Measurements from ENCODE around the gene KRTAP23-1.

The KRTAP23-1 gene, protein sequence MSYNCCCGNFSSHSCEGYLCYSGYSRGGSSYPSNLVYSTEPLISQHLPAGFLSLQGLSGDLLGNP

DNA sequence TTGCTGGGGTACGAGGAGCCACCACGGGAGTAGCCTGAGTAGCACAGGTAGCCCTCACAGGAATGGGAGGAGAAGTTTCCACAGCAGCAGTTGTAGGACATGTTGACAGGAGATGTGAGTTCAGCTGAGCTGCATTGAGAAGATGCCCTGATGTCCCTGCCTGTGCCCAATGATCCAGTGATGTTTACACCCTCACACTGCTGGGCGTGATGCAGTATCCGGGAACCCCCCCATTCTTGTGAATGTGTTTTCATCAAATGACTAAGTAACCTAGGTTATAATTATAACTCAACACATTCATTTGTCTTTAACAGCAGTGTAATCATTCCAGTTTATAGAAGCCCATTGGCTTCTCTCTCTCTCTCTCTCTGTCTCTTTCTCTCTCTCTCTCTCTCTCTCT lies at the start of gene KRTAP23-1:
TSS of gene KRTAP23-1 (minus strand) at position 101 of the 400 bp plus-strand sequence. CDS start at position 101, 0 bp downstream.
- DNase-seq (ENCODE audit: low read depth, low spot score): no peak

DNA sequence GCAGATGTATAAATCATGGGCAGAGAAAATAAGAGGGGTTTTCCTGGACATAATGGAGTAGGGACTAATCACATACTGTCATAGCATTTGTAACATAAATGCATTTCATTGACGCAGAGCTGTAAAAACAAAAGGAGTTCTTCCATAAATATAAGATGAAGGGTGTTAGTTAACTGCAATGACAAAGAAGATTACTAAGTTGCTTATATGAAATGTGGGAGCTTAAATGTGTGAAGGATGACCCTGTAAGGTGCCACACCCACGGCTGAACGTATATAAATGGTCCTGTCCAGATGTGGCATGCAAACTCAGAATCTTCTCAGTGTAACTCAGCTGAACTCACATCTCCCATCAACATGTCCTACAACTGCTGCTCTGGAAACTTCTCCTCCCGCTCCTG lies 47.3 kb upstream of the KRTAP23-1 start, which contains the start of gene KRTAP13-1:
TSS of gene KRTAP13-1 (plus strand) at position 301 of the 400 bp plus-strand sequence. CDS start at position 357, 56 bp downstream.
- no peak for DNase-seq (ENCODE audit: low read depth, low spot score)

DNA sequence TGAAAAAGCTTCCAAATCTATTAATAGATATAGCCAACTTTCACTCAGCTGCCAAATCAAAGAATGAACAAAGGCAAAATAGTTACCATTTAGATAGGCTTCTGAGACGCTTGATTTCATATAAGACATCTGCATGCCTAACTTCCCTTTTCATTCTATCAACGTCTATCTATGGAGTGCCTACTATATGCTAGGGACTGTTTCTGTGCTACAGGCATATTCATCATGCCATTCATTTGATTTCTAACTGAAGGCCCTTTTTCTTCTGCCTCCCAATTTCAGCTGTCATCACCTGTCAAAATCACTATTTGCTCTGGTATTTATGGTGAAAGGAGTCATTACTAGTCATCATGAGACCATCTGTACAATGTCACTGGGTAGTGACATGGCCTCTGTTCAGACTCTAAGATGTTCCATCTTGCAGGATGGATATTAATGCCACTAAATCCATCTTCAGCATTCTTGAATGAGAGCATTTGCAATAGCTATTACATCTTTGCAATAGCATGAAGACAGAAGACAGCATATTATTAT lies 43.2 kb upstream of the KRTAP23-1 start:
- no peak for DNase-seq (ENCODE audit: low read depth, low spot score)

DNA sequence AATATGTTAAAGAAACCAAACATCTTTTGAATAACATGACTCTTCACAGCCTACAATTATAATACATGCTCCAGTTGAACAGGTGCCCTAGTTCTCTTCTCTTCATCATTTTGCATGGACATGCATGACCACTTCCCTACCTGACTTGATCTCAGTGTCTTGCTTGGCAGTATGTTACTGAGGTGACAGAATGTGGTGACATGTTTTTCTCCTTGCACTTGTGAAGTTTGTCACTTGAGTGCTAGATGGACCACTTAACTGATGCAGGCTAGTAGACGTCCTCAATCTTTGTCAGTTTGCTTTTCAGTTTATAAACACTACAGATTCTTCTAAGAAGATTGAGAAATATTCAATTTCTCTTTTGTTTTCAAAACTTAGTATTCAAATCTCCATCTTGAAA lies 33.8 kb upstream of the KRTAP23-1 start:
- no peak for DNase-seq (ENCODE audit: low read depth, low spot score)

DNA sequence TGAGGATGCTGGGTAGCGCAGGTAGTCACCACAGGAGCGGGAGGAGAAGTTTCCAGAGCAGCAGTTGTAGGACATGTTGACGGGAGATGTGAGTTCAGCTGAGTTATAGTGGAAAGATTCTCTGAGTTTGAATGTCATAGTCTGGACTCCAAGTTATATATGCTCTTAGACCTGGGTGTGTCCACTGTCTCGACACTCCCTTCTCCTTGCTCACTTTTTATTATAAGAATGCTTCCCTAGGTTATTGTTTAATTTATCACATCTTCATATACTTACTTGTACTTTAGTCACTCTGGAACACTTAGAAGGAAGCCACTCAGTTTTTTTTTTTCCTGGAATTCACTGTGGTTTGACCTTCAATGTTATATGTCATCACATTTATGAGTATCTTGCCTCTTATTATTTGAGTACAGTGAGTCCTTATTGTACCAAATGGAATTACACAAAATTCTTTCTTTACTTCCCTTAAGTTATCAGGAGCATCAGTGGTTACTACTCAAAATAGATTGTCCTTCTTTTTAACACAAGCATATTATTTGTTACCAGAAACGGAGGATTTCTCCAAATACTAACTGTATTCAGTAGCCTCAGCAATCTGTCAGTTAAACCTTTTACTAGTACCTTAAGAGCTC lies 23.8 kb upstream of the KRTAP23-1 start, which contains the start of gene KRTAP13-2:
TSS of gene KRTAP13-2 (minus strand) at position 133 of the 632 bp plus-strand sequence. CDS start at position 75, 58 bp downstream.
- DNase-seq (ENCODE audit: low read depth, low spot score): no peak

GRCh38 chr21:30355906-30356305 lies 7.5 kb upstream of the KRTAP23-1 start:
- DNase-seq (ENCODE audit: low read depth, low spot score): no peak

GRCh38 chr21:30354308-30355005 lies 6.1 kb upstream of the KRTAP23-1 start:
- DNase-seq (ENCODE audit: low read depth, low spot score): no peak

- no peak for DNase-seq (ENCODE audit: low read depth, low spot score)
Measured at GRCh38 chr21:30351534-30351933, 3.1 kb upstream of the KRTAP23-1 start.

DNA sequence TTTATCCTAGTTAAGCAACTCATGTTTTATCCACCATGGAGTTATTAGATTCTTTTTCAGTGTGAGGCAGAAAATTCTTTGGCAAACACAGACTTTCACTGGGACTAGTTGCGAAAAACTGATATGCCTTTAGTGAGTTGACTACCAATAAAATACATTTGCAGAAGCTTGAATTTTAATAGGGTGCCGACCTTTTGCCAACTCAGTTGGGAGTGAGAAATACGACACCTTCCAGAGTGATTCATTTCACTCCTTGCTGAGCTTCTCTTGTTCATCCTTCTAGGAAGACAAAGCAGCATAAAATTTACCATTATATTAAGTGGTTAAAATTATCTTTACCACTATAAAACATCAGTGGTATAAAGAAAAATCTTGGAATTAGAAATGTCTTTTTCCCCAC lies 1.2 kb upstream of the KRTAP23-1 start:
- no peak for DNase-seq (ENCODE audit: low read depth, low spot score)

DNA sequence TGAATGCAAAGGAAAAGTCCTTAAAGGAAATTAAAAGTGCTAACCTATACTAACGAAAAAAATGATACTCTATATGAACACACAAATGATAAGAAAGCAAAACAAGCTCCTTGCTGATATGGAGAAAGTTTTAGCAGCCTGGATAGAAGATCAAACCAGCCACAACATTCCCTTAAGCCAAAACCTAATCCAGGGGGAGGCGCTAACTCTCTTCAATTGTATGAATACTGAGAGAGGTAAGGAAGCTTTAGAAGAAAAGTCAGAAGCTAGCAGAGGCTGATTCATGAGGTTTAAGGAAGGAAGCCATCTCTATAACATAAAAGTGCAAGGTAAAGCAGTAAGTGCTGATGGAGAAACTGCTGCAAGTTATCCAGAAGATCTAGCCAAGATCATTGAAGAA lies 3.4 kb downstream of the KRTAP23-1 start:
- DNase-seq (ENCODE audit: low read depth, low spot score): no peak

- no peak for DNase-seq (ENCODE audit: low read depth, low spot score)
Measured at GRCh38 chr21:30340714-30341573, 7.5 kb downstream of the KRTAP23-1 start.

DNA sequence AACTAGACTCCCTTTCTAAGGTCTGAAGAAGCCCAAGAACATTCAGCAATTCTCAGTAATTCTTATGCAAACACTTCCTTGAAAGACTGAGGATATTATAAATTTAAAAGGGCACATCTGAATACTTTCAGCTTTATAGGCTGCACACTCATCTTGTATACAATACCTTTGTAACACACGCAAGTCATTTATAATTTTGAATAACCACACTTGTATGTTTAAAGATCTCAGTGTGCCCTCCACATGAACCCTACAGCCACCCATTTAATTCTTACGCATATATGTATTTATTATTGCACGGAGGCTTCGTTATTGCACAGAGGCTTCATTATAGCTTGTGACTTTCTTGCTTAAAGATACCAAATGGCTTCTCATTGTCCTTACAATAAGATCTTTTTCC lies 9.7 kb downstream of the KRTAP23-1 start:
- DNase-seq (ENCODE audit: low read depth, low spot score): no peak

DNA sequence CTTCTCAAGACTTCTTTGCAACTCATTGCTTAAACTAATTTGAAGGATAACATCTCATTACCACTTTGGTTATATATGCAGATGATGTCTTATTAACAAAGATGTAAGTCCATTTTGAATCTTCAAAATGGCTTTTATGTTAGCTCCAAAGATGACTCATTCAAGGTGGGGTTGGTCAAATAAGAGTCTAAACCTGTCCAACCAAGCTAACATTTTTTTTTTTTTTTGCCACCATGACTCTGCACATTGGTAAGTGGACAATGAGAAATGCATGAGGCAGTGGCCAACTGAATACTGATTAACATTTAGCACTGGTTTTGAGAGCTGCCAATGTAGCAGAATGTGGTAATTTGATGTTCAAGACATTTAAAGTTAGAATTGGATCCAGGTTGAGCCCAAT lies 10.6 kb downstream of the KRTAP23-1 start:
- DNase-seq (ENCODE audit: low read depth, low spot score): no peak

DNA sequence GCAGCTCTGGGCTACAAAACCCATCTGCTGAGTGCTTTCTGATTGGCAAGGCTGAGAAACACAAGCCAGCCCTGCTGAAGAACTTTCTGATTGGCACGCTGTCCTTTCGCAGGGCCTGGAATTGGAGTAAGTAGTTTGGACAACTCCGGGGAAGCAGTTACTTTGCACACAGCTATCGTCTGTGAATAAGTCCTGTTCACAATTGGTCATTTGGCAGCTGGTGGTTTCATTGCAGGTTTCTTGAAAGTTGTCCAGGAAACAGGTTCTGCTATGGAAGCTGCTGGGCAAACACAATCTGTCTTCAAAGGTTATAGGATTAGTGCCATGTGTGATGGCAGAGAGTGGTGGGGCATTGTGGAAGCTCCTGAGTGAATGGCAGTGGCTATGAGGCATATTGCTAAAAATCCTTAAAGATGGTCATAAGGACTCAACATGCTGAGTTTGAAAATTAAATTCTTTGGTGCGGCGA lies 11.1 kb downstream of the KRTAP23-1 start, which contains the start of gene KRTAP27-1:
TSS of gene KRTAP27-1 (minus strand) at position 419 of the 469 bp plus-strand sequence. CDS start at position 393, 26 bp downstream.
- DNase-seq (ENCODE audit: low read depth, low spot score): no peak

DNA sequence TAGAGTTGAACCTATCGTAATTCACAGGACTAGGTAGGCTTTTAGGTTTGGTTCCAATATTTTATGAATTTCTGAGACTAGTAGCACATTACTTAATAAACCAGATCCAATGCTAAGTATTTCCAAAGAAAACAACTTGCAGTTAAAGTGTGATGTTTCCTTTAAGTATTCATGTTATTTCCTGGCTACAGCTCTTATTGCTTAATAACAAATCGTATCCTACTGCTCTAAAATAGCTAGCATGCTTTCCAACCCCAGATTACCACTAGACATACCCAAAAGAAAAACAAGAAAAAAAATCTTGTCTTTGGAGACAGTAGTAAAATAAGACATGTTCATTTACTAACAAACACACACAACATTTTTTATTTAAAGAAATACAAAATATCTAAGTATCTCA lies 11.8 kb downstream of the KRTAP23-1 start:
- no peak for DNase-seq (ENCODE audit: low read depth, low spot score)

DNA sequence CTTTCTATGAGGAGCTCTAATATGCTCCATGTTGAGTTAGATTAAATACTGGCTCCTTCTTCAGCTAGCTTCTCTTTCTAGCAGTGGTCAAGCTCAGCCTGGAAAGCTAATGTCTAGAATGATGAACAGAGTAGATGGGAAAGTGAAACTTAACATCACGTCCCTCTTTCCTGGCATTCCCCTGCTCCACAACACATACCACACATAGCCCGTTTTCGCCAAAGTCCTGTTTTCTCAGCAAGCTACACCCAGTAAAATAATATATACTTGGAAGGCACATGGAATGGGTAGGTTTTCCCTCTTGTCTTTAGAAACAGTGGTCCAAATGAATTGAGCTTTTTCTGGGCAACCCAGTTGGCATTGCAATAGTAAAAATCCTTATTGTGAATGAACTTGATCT lies 14.7 kb downstream of the KRTAP23-1 start:
- DNase-seq (ENCODE audit: low read depth, low spot score): no peak

- no peak for DNase-seq (ENCODE audit: low read depth, low spot score)
Measured at GRCh38 chr21:30332681-30333080, 15.7 kb downstream of the KRTAP23-1 start.

- DNase-seq (ENCODE audit: low read depth, low spot score): no peak
Measured at GRCh38 chr21:30329203-30329875, 19.1 kb downstream of the KRTAP23-1 start.

GRCh38 chr21:30326390-30326789 lies 22.0 kb downstream of the KRTAP23-1 start:
- no peak for DNase-seq (ENCODE audit: low read depth, low spot score)

GRCh38 chr21:30320215-30320614 lies 28.2 kb downstream of the KRTAP23-1 start, which contains the start of gene KRTAP26-1:
KRTAP26-1 (minus strand) TSS chr21:30320315; CDS start chr21:30320035, 280 bp downstream.
- no peak for DNase-seq (ENCODE audit: low read depth, low spot score)

DNA sequence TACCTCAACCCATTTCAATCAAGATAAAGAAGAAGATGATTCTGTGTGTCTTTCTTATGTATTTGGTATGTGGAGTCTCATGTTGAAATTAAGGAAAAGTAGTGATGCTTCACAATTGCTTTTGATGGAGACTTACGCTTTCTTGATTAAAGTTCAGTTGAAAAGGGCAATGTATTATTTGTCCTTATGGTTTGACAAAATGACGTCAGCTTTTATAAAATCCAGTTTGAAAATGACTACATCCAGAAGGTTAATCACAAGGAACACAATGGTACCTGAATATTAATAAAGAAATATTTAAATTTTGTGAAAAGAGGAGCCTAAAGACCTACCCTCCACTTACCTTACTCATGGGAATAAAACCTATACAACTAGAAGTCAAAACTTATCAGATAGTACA lies 32.7 kb downstream of the KRTAP23-1 start:
- no peak for DNase-seq (ENCODE audit: low read depth, low spot score)

All from activated naive CD8-positive, alpha-beta T cell treated with anti-CD3 and anti-CD28 coated beads, Interleukin-2, amount 50 U/mL, for 16 hours (primary cell).